HG02678 (cell line): ENCODE measurements around the gene IDS.
"Not testable (repeated sequence)": the region's sequence is repeated elsewhere in the genome, so short reads cannot be mapped to it uniquely, and the experiment has no call there.

Experiments
- ATAC-seq: cut with Tn5 transposase; IDR thresholded peaks from one replicate; pipeline ENCODE4 v1.9.1; 2021; ENCODE audit warnings: mild to moderate bottlenecking, moderate library complexity; ENCODE audit not compliant: unreplicated experiment

IDS gene, protein sequence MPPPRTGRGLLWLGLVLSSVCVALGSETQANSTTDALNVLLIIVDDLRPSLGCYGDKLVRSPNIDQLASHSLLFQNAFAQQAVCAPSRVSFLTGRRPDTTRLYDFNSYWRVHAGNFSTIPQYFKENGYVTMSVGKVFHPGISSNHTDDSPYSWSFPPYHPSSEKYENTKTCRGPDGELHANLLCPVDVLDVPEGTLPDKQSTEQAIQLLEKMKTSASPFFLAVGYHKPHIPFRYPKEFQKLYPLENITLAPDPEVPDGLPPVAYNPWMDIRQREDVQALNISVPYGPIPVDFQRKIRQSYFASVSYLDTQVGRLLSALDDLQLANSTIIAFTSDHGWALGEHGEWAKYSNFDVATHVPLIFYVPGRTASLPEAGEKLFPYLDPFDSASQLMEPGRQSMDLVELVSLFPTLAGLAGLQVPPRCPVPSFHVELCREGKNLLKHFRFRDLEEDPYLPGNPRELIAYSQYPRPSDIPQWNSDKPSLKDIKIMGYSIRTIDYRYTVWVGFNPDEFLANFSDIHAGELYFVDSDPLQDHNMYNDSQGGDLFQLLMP

GRCh38 chrX:149504915-149505651 lies at the start of gene IDS:
TSS of gene IDS (minus strand) at chrX:149505306. CDS start at chrX:149505137, 169 bp downstream.
- ATAC-seq = peak; percentile 79

DNA sequence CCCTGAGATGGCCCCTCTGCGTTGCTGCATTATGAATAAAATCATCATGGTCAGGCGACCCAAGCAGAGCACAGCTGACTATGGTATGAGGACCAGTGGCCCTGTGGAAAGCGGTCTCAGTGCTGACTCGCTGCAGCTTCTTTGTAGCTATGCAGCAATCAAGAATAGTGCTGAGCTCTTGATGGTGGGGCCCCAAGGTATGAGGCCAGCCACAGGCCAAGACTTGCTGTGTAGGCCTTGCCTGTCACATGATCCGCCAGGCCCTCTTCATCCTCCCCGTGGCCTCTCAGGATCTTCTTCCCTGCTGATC lies 46.8 kb upstream of the IDS start:
- ATAC-seq = not testable (repeated sequence)

- ATAC-seq = peak; percentile 52
These were observed 46.3 kb upstream of the IDS start for GRCh38 chrX:149551245-149551938.

DNA sequence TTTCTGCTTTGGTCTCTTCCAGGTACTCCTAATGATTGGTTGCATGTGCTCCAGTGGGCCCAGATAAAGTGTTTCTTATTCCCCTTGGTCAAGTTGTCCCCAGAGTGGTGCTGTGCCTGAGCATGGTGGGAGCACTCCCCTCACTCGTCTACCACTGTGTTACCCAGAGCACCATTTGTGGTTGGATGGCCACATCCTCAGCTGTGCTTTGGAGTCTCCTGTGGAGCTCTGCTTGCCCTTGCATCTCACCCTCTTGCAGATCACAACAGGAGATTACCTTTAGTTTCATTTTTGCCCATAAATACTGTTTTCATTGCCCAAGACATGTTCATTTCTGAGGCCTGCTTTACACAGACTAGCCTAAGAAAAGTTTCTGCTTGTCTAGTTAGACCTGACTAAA lies 45.3 kb upstream of the IDS start:
- ATAC-seq = not testable (repeated sequence)

DNA sequence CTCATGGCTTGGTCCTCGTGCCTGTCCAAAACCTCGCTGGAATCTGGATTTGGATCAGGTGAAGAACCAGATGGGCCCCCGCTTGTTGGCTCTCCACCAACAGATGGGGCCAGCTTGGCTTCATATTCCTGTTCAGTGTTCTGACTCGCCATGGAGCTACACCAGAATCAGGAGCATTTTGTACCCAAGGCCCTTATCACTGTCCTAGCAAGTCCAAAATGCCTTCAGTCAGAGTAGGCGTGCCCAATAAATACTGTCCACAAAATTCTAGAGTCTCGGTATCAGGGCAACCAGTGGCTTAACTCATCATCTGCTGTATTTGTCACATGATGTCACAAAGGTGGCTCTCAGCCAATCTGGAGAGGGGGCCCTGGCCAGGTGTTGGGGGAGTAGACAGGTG lies 44.6 kb upstream of the IDS start, which contains the start of gene HSFX3:
Gene HSFX3 (minus strand): TSS at position 224 of the 400 bp plus-strand sequence. CDS start 72 bp downstream, at position 152.
- ATAC-seq = not testable (repeated sequence)

- not testable (repeated sequence) for ATAC-seq
These were observed 42.7 kb upstream of the IDS start for GRCh38 chrX:149547782-149548181.

GRCh38 chrX:149546962-149547361 lies 41.9 kb upstream of the IDS start:
- ATAC-seq = not testable (repeated sequence)

GRCh38 chrX:149545545-149546543 lies 40.7 kb upstream of the IDS start:
- ATAC-seq = not testable (repeated sequence)

- ATAC-seq = no peak
These were observed 36.5 kb upstream of the IDS start for GRCh38 chrX:149541521-149542047.

- ATAC-seq = peak; percentile 74
These were observed 35.8 kb upstream of the IDS start, which contains the start of gene EOLA1 for GRCh38 chrX:149540621-149541520. TSS of gene EOLA1 (plus strand) at chrX:149541012. CDS start at chrX:149545631, 4,619 bp downstream.

DNA sequence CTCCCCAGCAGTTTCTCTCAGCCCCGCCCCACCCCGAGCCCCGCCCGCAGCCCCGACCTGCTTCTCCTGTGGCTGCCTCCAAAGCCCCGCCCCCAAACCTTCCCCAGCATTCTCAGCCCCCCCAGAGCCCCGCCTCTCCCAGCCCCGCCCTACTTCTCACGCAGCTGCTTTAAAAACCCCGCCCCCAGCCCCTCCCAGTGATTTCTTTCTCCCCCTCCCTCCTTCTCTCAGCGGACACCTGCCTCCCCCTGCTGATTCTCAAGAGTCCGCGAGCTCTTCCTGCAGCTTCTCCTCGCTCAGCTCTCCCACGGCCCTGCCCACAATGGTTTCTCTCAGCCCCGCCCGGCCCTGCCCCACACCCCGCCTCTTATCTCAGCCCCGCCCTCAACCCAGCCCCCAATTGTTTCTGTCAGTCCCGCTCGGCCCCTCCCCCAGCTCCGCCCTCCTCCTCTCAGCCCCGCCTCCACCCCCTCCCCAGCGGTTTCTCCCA lies 35.1 kb upstream of the IDS start:
- ATAC-seq = peak; percentile 21

DNA sequence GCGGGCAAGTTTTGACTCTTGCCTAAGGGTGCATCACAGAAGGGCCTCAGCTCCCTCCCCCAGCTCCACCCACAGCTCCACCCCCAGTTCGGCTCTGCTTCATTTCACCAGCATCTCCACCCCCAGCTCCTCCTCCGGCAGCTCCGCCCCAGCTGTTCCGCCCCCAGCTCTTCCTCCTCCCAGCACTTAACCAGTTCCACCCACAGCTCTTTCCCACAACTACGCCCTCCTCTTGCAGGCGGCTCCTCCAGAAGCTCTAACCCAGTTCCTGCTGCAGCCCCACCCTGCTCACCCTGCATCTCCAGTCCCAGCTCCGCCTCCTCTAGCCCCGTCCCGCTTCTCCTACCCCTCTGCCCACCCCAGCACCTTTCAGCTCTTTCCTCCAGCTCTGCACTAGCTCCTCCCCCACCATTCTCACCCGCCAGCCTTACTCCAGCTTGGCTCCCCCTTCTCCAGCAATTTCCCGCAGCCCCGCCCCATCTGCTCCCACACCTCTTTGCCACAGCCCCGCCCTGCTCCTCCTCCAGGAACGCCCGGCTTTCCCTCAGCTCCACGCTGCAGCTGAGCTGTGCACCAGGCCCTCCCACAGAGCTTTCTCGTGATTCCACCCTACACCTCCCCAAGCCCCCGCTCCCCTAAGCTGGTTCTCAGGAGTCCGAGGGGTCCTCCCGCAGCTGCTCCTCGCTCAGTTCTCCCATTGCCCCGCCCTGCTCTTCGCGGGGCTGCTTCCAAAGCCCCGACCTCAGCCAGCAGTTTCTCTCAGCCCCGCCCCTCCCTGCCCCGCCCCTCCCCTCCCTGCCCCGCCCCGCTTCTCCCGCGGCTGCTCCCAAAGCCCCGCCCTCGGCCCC lies 34.4 kb upstream of the IDS start:
- ATAC-seq = peak; percentile 42

- not testable (repeated sequence) for ATAC-seq
These were observed 32.4 kb upstream of the IDS start for GRCh38 chrX:149537474-149537873.

DNA sequence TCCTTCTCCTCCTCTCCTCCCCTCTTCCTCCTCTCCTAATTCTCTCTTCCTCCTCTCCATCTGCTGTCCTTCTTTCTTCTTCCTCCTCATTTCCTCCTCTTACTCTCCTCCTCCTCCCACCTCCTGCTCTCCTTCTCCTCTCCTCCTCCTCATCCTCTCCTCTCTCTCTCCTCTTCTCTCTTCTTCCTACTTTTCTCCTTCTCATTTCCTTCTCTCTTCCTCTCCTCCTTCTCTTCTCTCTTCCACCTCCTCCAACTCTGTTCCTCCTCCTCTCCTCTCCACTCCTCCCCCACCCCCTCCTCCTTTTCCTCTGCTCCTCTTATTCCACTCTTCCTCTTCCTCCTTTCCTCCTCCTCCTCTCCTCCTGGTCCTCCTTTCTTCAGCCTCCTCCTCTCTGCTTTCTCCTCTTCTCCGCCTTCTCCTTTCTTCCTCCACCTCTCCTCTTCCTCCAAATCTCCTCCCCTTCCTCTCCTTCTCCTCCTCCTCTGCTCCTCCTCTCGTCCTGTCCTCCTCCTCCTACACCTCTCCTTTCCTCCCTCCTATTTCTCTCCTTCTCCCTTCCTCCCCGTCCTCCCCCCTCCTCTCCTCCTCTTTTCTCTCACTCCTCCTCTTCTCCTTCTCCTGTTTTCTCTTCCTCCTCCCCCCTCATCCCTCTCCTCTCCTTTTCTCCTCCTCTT lies 30.0 kb upstream of the IDS start:
- ATAC-seq = not testable (repeated sequence)

- ATAC-seq = not testable (repeated sequence)
These were observed 28.9 kb upstream of the IDS start for GRCh38 chrX:149533999-149534398.

DNA sequence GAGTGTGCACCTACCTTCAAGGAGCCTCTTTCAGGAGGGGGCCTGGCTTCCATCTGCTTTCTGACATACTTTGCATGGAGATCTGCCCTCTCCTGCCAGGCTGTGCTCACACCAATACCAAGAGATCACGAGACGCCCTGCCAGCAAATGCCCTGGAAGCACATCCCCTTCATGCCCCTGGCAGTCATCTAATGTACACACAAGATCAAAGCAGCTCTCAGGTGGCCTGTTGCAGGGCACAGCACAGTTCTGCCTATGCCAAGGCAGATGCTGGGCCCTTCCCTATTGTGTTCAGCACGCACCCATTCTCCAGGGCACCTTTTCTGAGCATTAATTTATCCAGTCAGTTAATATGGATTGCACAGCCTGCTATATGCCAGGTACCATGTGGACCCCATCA lies 27.8 kb upstream of the IDS start:
- not testable (repeated sequence) for ATAC-seq

GRCh38 chrX:149531599-149531998 lies 26.5 kb upstream of the IDS start:
- peak; percentile 71 for ATAC-seq
